ENCODE results near the gene HSPB9. TPM values are rescaled to one million over a fixed set of nuclear protein-coding genes. Genes with fewer than 3 reads are reported as not detected.

Gene HSPB9
- total RNA-seq, 1 experiment from 2014 or later = not detected

GRCh38 chr17:42116705-42117396, 5.8 kb upstream of the HSPB9 start:
- TF ChIP-seq EZH2 (IDR thresholded peaks at IDR 0.05; ENCODE audit: borderline replicate concordance, low read depth, low read length, poor library complexity, severe bottlenecking) = no peak
- TF ChIP-seq CTCF (conservative IDR thresholded peaks at IDR 0.05; ENCODE audit: low read depth, low read length) = peak; percentile 59
- intact Hi-C loops (cut with micrococcal nuclease; ENCODE audit: unreplicated experiment) = loop anchor here (2.0 to 5.0 kb wide), 2 partner anchors 92 to 150 kb away; partner anchors contain the start of gene CNP
- no peaks in the 10 kb centered on the region for H3K9me3 ChIP-seq (ENCODE audit: low read depth, low read length, poor library complexity, severe bottlenecking)
- H3K4me3 ChIP-seq (ENCODE audit: low read depth, low read length, poor library complexity, severe bottlenecking) = no peak overlapping the region
- POLR2A ChIA-PET (ENCODE audit: low non-redundant PET) = no interaction called here
- no peaks in the 10 kb centered on the region for H3K27me3 ChIP-seq (replicated peaks; ENCODE audit: insufficient read depth, low read depth, low read length, poor library complexity)
- H3K4me1 ChIP-seq (ENCODE audit: insufficient read depth, low read length, poor library complexity, severe bottlenecking) = no peaks in the 10 kb centered on the region
- BruUV-seq (replicated peaks) = no TSS peak
- H3K36me3 ChIP-seq (ENCODE audit: insufficient read depth, low read length, poor library complexity, severe bottlenecking) = peaks cover 12% of the 10 kb centered on the region
- no peak overlapping the region for H3K27ac ChIP-seq (ENCODE audit: low read depth, low read length, poor library complexity, severe bottlenecking)
- CTCF ChIA-PET = no interaction called here
- DNase-seq (ENCODE audit: low spot score) = peak; percentile 73

- POLR2A ChIA-PET (ENCODE audit: low non-redundant PET) = no interaction called here
- H3K27me3 ChIP-seq (replicated peaks; ENCODE audit: insufficient read depth, low read depth, low read length, poor library complexity) = no peaks in the 10 kb centered on the region
- CTCF ChIA-PET = no interaction called here
- H3K4me3 ChIP-seq (ENCODE audit: low read depth, low read length, poor library complexity, severe bottlenecking) = no peak overlapping the region
- peaks cover 12% of the 10 kb centered on the region for H3K36me3 ChIP-seq (ENCODE audit: insufficient read depth, low read length, poor library complexity, severe bottlenecking)
- no peak for TF ChIP-seq CTCF (conservative IDR thresholded peaks at IDR 0.05; ENCODE audit: low read depth, low read length)
- TF ChIP-seq EZH2 (IDR thresholded peaks at IDR 0.05; ENCODE audit: borderline replicate concordance, low read depth, low read length, poor library complexity, severe bottlenecking) = no peak
- no peaks in the 10 kb centered on the region for H3K4me1 ChIP-seq (ENCODE audit: insufficient read depth, low read length, poor library complexity, severe bottlenecking)
- no peak for DNase-seq (ENCODE audit: low spot score)
- no TSS peak for BruUV-seq (replicated peaks)
- no peaks in the 10 kb centered on the region for H3K9me3 ChIP-seq (ENCODE audit: low read depth, low read length, poor library complexity, severe bottlenecking)
- no peak overlapping the region for H3K27ac ChIP-seq (ENCODE audit: low read depth, low read length, poor library complexity, severe bottlenecking)
- intact Hi-C loops (cut with micrococcal nuclease; ENCODE audit: unreplicated experiment) = loop anchor here (2.0 to 5.0 kb wide), 2 partner anchors 93 to 150 kb away; partner anchors contain the start of gene CNP
These were observed 5.0 kb upstream of the HSPB9 start for GRCh38 chr17:42117397-42118125.

GRCh38 chr17:42118126-42118510, 4.5 kb upstream of the HSPB9 start:
- BruUV-seq (replicated peaks) = no TSS peak
- POLR2A ChIA-PET (ENCODE audit: low non-redundant PET) = no interaction called here
- intact Hi-C loops (cut with micrococcal nuclease; ENCODE audit: unreplicated experiment) = loop anchor here (5.0 kb wide), 1 partner anchor 151 kb away; the partner anchor contains the start of gene CNP

More at GRCh38 chr17:42118126-42118510, 4.5 kb upstream of the HSPB9 start:
- no peaks in the 10 kb centered on the region for H3K9me3 ChIP-seq (ENCODE audit: low read depth, low read length, poor library complexity, severe bottlenecking)
- no peak for TF ChIP-seq CTCF (conservative IDR thresholded peaks at IDR 0.05; ENCODE audit: low read depth, low read length)
- TF ChIP-seq EZH2 (IDR thresholded peaks at IDR 0.05; ENCODE audit: borderline replicate concordance, low read depth, low read length, poor library complexity, severe bottlenecking) = no peak
- no peak for DNase-seq (ENCODE audit: low spot score)
- H3K27ac ChIP-seq (ENCODE audit: low read depth, low read length, poor library complexity, severe bottlenecking) = no peak overlapping the region
- H3K27me3 ChIP-seq (replicated peaks; ENCODE audit: insufficient read depth, low read depth, low read length, poor library complexity) = no peaks in the 10 kb centered on the region
- peaks cover 12% of the 10 kb centered on the region for H3K36me3 ChIP-seq (ENCODE audit: insufficient read depth, low read length, poor library complexity, severe bottlenecking)
- H3K4me3 ChIP-seq (ENCODE audit: low read depth, low read length, poor library complexity, severe bottlenecking) = no peak overlapping the region
- H3K4me1 ChIP-seq (ENCODE audit: insufficient read depth, low read length, poor library complexity, severe bottlenecking) = no peaks in the 10 kb centered on the region
- CTCF ChIA-PET = no interaction called here
